Gastrocnemius medialis (tissue), 4 donors: ENCODE results near the gene TLR5.

ENCODE experiments used
- CTCF ChIP-seq, 5 experiments: fragments of 450-650 bp in 3 of 5; fragments of 200-600 bp in 2 of 5; sonication (generic) in 2 of 5; IDR thresholded peaks in 4 of 5; conservative IDR thresholded peaks in 1 of 5; 1 replicate in 4 of 5; 2 replicates in 1 of 5; pipeline ENCODE4 v1.5.1; 2016 to 2019; ENCODE audit warnings: antibody characterized with exemption in 5 of 5, mild to moderate bottlenecking in 3 of 5, moderate library complexity in 3 of 5
- POLR2A ChIP-seq, 2 donors: fragments of 450-650 bp; IDR thresholded peaks; one replicate each; pipeline ENCODE4 v1.6.1; 2017; ENCODE audit warnings: antibody characterized with exemption in 2 of 2, mild to moderate bottlenecking in 2 of 2, moderate library complexity in 2 of 2

DNA sequence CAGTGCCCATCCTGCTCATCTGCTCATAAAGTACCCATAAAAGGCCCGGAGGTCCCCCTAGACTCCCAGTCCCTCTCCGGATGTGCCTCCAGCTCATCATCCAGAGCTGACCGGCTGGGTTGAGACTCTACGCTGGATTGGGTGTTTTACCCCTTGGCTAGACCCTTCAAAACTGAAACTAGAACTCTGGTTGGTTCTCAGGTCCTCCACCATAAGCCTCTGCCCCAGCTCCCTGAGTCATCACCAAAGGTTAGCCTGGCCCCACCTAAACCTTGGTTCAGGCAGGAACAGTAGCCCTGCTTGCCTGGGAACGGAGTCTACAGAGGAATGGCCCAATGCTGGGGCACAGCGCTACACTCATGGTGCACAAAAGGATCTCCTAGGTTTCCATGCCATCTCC lies 75.1 kb downstream of the TLR5 start:
- TF ChIP-seq CTCF (IDR thresholded peaks at IDR 0.05 in 4 of 5, conservative IDR thresholded peaks at IDR 0.05 in 1 of 5) (no peak), POLR2A (IDR thresholded peaks at IDR 0.05) (no peak)
